Stimulated activated CD4-positive, alpha-beta T cell treated with anti-CD3 and anti-CD28 coated beads, Interleukin-1b, Interleukin-23, amount 100 ng/mL, for 24 hours (primary cell): ENCODE measurements around the gene IRF1.
"Not testable (repeated sequence)": the region's sequence is repeated elsewhere in the genome, so short reads cannot be mapped to it uniquely, and the experiment has no call there.

Experiments
- DNase-seq, 4 experiments: peaks; one replicate each; pipeline ENCODE4 v3.0.0-alpha.2; 2020; ENCODE audit warnings: low read depth in 4 of 4, low spot score in 1 of 4

The IRF1 gene, protein sequence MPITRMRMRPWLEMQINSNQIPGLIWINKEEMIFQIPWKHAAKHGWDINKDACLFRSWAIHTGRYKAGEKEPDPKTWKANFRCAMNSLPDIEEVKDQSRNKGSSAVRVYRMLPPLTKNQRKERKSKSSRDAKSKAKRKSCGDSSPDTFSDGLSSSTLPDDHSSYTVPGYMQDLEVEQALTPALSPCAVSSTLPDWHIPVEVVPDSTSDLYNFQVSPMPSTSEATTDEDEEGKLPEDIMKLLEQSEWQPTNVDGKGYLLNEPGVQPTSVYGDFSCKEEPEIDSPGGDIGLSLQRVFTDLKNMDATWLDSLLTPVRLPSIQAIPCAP

DNA sequence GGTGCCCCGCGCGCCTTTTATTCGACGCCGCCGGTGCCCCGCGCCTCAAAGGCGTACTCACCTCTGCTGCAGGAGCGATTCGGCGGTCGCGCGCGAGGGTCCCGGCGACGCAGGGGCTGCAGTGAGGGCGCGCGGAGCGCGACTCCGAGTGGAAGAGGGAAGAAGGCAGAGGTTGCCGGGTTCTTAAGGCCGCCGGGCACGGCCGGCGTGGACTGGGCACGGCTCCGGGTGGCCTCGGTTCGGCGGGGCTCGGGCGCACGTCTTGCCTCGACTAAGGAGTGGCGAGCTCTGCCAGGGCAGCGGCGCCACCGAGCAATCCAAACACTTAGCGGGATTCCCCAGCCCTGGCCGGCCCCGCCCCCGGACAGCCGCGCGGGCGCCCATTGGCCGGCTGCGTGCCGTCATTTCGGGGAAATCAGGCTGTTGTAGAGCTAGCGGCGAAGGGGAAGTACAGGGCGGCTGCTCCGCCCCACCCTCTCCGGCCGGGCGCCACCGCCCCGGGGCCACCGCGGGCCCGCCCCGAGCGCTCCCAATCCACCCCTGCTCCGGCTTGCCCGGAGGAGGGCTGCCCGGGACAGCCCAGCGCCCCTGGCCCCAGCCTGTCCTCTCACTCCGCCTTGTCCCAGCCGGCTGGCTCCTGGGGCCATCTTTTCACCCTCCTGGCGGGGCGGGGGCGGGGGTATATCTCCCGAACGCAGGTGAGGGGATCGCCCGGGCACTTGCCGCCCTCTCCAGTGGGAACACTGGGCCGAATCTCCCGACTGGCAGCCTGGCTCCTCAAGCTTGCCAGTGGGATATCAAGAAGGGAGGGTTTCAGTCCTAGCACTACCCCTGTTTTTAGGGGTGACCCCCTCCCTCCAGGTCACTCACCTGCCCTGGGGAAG lies at the start of gene IRF1:
IRF1 (minus strand) TSS at position 290 of the 884 bp plus-strand sequence. CDS start 1,295 bp downstream, outside the sequence.
- peak; percentile 90 to 97 (median 97) for DNase-seq

- no peak for DNase-seq
Measured at GRCh38 chr5:132540149-132540548, 49.6 kb upstream of the IRF1 start.

- no peak for DNase-seq
Measured at GRCh38 chr5:132539716-132540115, 49.1 kb upstream of the IRF1 start.

- DNase-seq = no peak
Measured at GRCh38 chr5:132530946-132531345, 40.4 kb upstream of the IRF1 start.

GRCh38 chr5:132528866-132529634 lies 38.5 kb upstream of the IRF1 start:
- no peak for DNase-seq

GRCh38 chr5:132528021-132528420 lies 37.4 kb upstream of the IRF1 start:
- no peak for DNase-seq

DNA sequence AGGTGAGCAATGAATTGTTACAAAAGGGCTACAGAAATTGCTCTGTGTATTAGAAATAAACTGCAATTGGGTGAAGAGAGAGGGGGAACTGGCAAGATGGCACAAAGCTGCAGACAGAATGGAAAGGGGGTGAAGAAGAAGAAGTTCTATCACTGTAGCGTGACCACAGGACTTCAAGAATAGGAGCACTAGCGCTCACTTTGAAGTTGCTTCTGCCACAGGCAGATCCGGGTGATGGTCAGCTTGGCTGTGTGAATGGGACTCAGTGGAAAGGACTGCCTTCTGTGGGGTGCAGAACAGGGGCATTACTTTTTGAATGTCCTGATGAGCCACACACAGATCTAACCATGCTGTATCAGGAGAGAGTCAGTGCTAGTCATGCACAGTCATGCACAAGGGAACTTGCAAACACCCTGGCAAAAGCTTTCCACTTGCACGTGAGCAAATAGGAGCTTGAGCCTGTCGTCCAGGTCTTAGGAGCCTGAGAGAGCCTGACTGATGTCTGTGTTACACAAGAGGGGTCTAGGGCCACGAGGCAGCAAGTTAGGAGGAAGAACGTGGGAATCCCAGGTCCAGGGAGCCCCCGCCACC lies 36.5 kb upstream of the IRF1 start:
- no peak for DNase-seq

DNA sequence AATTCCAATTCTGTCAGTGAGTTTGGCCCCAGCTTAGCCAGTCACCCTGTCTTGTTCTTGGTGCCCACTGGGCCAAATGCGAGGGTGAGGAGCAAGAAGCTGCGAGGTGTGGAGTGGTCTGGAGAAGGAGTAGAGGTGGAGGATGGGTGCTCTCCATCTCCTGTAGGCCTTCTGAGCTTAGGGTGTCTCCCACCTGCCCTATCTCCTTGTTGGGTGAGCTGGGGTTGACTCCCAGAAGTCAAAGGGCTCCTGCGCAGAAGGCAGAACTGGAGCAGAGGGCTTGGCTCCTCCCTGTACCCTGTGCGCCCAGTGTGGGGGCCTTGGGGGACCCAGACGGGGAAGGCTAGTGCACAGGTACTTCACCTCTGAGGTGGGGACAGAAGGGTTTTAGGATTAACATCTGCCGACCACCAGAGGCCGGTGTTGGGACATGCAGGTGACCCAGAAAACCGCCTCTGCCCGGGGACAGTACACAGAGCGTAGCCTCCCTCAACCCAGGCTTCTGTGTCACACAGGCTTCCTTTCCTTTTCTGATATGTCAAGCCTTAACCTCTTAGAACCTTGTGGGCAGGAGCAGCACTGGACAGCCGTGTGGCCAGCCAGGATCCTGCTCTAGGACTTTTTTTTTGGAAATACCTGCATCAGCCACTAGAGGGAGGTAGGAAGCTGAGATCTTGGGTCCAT lies 35.9 kb upstream of the IRF1 start:
- peak in 2 of 4 experiments; percentile 13 to 30 for DNase-seq

DNA sequence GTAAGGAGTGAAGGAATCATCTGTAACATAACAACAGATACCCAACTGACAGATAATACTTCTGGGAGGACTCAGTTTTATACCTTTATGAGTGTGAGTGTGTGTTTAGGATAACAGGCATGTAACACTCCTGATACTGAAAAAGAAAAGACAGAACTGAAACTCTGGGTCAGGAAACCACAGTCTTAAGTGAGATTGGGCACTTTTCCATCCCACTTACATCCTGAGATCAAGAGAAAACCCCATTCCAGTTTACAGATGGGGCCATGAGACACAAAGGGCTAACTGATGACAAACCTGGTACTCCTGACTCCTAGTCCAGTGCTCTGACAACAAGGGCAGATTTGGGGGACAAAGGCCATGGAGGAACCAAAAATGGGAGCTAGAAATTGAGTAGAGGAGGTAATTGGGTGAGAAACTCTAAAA lies 34.7 kb upstream of the IRF1 start:
- no peak for DNase-seq

GRCh38 chr5:132524877-132525276 lies 34.3 kb upstream of the IRF1 start:
- DNase-seq = not testable (repeated sequence)

GRCh38 chr5:132522067-132522466 lies 31.5 kb upstream of the IRF1 start:
- not testable (repeated sequence) for DNase-seq

DNA sequence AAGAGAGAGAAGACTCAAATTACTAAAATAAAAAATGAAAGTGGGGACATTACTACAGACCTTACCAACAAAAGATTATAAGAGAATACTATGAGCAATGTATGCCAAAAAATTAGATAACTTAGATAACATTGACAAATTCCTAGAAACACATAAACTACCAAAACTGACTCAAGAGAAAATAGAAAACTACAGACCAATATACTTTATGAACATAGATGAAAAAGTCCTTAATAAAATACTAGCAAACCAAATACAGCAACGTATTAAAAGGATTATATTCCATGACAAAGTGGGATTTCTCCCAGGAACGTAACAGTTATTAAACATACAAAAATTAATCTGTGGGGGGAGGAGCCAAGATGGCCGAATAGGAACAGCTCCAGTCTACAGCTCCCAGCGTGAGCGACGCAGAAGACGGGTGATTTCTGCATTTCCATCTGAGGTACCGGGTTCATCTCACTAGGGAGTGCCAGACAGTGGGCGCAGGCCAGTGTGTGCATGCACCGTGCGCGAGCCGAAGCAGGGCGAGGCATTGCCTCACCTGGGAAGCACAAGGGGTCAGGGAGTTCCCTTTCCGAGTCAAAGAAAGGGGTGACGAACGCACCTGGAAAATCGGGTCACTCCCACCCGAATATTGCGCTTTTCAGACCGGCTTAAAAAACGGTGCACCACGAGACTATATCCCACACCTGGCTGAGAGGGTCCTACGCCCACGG lies 23.2 kb upstream of the IRF1 start:
- DNase-seq = not testable (repeated sequence)

GRCh38 chr5:132510076-132510475 lies 19.5 kb upstream of the IRF1 start:
- DNase-seq = no peak

DNA sequence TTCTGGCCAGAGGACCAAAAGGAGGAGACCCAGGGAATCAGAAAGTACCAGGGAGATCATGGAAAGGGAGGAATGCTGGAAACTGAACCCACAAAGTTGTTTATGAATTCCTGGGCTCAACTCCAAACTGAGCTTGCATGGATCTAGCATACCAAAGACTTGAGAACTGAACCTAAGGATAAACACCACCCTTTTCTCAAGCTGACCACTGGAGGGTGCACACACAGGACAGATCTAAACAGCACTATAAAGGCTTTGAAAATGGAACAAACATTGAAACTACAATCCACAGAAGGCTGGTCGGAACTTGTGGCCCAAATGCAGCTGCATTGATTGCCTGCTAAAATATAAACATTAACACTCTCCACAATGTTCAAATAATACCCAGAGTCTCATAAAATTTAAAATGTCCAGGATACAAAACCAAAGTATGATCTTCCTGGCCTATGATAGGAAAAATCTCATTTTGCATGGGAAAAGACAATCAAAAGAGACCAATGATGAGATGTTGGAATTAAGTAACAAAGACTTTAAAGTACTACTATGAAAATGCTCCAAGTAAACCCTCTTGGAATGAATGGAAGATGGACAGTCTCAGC lies 15.6 kb upstream of the IRF1 start:
- no peak for DNase-seq

DNA sequence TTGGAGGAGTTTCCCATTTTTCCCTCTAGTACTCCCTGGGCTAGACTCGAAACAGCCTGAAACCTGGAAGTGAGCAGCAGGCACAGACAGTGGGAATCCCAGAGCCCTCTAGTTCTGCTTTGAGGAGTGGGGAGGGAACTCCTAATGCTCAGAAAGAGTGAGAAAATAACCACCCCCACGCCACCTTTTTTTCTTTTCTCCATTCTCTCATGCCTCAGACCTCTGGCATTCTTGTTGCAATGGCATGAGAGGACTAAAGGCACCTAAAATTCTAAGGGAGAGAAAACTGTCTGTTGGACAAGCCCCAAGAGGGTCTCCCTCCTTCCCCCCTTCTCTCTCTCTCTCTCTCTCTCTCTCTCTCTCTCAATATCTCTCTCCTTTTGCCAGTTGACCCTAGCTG lies 15.1 kb upstream of the IRF1 start:
- DNase-seq = no peak

DNA sequence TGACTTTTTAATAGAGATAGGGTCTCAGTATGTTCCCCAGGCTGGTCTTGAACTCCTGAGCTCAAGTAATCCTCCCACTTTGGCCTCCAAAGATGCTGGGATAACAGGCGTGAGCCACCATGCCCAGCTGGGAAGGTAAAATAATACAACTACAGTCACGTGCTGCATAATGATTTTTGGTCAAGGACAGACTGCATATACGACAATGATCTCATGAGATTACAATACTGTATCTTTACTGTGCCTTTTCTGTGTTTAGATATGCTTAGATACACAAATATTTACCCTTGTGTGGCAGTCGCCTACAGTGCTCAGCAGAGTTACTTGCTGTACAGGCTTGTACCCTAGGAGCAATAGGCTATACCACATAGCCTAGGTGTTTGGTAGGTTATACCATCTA lies 14.2 kb upstream of the IRF1 start:
- DNase-seq = no peak

DNA sequence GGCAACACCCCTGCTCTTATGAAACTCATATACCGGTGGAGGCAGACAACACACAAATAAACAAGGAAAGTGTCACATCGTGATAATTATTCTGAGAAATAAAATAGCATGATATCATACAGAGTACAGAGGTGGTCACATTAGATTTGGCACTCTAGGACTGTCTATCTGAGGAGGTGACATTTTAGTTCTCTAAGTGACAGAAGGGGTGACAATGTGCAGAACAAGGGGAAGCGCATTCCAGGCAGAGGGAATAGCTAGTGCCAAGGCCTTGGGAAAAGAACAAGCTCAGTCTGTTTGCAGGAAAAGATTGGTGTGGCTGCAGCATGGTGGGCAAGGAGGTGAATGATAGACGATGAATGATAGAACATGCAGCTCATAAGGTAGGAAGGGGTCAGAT lies 12.7 kb upstream of the IRF1 start:
- DNase-seq = no peak

GRCh38 chr5:132501961-132502931 lies 11.7 kb upstream of the IRF1 start:
- DNase-seq = no peak
